ENCODE results near the gene NBDY.
"Not testable (repeated sequence)": the region's sequence is repeated elsewhere in the genome, so short reads cannot be mapped to it uniquely, and the experiment has no call there.

NBDY gene

GRCh38 chrX:56764153-56764974 is 35.3 kb downstream of the NBDY start:
- peak; percentile 36 for TF ChIP-seq CTCF (IDR thresholded peaks at IDR 0.05; ENCODE audit: control extremely low read depth, extremely low read depth, low read depth, missing control alignments)
- CTCF ChIA-PET: interaction anchor here (0.7 to 2.6 kb wide), 6 partner anchors 22 to 1051 kb away, joined by 3 to 29 read pairs (median 4); partner anchors contain the start of gene NBDY

DNA sequence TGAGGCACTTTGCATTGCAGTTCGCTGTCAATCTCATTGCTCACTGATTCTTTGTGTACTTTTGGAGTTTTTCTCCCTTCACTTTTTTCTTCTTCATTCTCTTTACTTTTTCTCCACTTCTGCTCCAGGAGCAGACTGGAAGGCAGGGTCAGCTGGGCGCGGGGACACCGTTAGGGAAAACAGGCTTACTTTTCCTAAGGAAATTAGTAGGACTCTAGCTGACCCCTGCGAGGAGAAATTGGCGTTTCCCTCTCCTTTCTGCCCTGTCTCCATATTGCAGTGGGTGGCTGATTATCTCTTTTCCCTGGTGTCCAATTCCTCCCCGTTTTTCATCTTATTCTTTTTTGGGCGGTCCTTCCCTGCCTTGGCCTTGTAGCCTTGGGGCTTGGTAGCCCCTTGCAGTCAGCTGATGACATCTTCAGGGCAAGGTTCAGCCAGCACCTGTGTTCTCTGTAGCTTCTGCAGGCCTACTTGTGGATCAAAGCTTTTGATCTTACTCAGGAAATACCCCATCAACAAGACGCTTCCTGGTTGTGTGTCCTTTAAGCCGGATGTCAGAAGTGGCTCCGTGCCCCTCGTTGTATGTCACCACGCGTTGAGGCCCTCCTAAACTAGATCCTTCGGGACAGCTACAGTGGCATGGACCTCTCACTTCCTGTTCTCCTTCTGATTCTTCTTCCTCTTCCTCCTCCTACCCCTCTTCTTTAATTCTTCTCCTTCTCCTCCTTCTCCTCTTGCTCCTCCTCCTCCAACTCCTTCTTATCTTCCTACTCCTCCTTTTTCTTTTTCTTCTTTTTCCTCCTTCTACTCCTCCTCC is 36.1 kb downstream of the NBDY start:
- CTCF ChIA-PET: interaction anchor here (0.7 to 2.6 kb wide), 3 partner anchors 37 to 823 kb away, joined by 3 to 29 read pairs (median 3); partner anchors contain the start of gene NBDY

More at GRCh38 chrX:56764153-56764974, 35.3 kb downstream of the NBDY start:
- POLR2A ChIA-PET: no interaction called here
- peak; percentile 65 for DNase-seq (ENCODE audit: extremely low spot score)

DNA sequence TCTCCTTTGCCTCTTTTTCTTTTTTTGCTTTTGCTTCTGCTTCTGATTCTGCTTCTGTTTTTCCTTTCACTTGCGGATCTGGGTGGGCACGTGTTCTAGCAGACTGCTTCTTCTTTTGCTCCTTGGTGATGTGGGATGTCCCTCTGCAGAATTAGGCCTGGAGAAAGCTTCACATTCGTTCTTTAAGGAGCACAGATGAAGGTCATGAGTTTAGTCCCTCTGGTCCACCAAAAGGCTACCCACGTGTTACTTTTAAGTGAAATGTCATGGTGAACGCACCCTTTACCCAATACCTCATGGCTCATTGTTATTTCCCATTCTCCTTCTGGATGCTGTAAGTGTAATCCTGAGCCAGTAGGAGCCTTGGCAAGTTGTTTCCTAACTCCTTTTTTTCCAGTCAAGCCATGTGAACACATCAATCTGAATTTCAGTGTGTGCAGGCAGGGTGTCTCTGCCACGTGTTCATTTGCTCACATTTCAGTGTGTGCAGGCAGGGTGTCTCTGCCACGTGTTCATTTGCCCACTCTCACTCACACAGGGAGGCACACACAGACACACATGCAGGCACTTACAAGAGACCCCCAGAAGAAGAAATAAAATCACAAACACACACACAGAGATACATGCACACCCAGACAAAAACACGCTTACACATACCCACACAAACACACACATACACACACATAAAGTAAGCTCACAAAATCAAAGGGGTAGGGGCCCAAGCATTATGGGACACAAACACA is 36.9 kb downstream of the NBDY start:
- peak; percentile 24 for DNase-seq (ENCODE audit: extremely low spot score)
- ChIA-PET POLR2A (no interaction called here), CTCF (interaction anchor here (2.6 kb wide), 1 partner anchor 212 kb away, joined by 29 read pairs; no protein-coding TSS in a partner anchor)
- no peak for TF ChIP-seq CTCF (IDR thresholded peaks at IDR 0.05; ENCODE audit: control extremely low read depth, extremely low read depth, low read depth, missing control alignments)

More for the DNA sequence above, 36.1 kb downstream of the NBDY start:
- POLR2A ChIA-PET: no interaction called here
- peak; percentile 44 for DNase-seq (ENCODE audit: extremely low spot score)
- no peak for TF ChIP-seq CTCF (IDR thresholded peaks at IDR 0.05; ENCODE audit: control extremely low read depth, extremely low read depth, low read depth, missing control alignments)

- ChIA-PET CTCF (no interaction called here), POLR2A (no interaction called here)
- DNase-seq (ENCODE audit: extremely low spot score): no peak
Observed at GRCh38 chrX:56766554-56767347, 37.7 kb downstream of the NBDY start.

GRCh38 chrX:56767348-56768119 is 38.5 kb downstream of the NBDY start:
- POLR2A ChIA-PET; CTCF ChIA-PET; DNase-seq (ENCODE audit: extremely low spot score): not testable (repeated sequence)

More at GRCh38 chrX:56766554-56767347, 37.7 kb downstream of the NBDY start:
- TF ChIP-seq CTCF (IDR thresholded peaks at IDR 0.05; ENCODE audit: control extremely low read depth, extremely low read depth, low read depth, missing control alignments): no peak

DNA sequence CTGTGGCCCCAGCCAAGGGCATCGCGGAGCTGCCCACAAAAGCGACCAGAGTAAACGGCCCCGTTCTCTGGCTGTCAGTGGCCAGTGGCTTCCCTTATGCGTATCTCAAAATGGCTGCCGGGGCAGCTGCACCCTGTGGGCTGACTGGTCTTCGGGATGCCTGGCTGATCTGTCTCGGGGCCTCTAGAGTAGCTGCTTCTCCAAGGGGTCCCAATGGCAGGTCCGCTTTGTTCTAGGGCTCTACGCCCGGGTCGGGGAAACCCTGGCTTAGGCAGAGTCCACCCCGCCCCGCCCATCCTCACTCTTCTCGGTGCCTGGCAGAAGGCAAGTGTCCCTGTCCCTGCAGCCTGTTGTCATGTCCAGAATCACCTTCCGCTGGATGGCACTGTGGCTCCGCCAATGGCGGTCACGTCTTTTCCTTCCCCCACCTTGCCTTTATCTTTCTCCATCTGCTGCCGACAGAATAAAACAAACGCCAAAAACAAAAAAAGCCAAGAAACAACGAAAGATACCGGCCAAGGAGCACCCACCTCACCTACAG is 39.1 kb downstream of the NBDY start:
- POLR2A ChIA-PET; CTCF ChIA-PET; DNase-seq (ENCODE audit: extremely low spot score): not testable (repeated sequence)

- POLR2A ChIA-PET; DNase-seq (ENCODE audit: extremely low spot score); CTCF ChIA-PET: not testable (repeated sequence)
Observed at GRCh38 chrX:56772675-56773521, 43.9 kb downstream of the NBDY start.

- DNase-seq (ENCODE audit: extremely low spot score); POLR2A ChIA-PET; CTCF ChIA-PET: not testable (repeated sequence)
Observed at GRCh38 chrX:56773522-56774060, 44.5 kb downstream of the NBDY start.

DNA sequence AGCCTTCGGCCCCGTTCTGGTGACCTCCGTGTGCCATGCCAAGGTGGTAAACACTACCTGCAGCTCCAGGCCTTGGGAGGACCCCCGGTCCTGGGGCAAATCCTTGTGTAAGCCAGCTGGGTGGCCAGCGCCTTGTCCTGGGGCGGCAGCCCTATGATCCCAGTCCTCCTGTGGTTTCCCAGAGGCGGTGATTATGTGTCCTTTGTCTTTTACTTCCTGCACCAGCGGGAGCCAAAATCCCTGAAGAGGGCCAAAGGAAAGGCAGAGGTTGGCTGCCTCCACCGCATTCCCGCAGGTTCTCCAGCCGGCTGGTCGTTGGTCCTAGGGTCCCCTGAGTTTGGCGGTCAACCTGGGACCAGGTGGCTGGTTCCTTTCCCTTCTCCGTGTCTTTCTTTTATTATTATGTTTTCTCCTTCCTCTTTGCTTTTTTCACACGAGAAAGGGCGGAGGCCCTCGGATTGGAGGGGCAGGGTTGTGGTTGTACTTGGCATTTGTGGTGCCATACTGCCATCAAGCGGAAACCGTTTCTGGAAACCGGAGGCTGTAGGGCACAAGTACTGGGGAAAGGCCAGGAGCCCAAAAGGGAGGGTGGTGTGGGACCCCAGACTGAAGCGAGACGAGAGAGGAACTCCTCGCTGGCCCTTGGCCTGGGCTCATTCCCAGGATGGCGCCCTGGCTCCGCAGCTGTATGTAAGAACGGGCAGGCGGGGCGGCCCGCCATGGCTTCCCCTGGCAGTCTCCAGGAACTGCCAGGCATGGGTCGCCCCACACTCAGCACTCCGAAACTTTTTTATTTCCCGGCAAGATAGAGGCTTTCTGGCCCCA is 49.3 kb downstream of the NBDY start:
- CTCF ChIA-PET; POLR2A ChIA-PET; DNase-seq (ENCODE audit: extremely low spot score): not testable (repeated sequence)
